CD14-positive monocyte (primary cell): ENCODE results near the gene SLMAP. TPM values are rescaled to one million over a fixed set of nuclear protein-coding genes. Genes with fewer than 3 reads are reported as not detected.

Experiments used
- DNase-seq, 3 donors: peaks; one replicate each; pipeline ENCODE4 v3.0.0-alpha.2; 2011 to 2022
- H2AFZ ChIP-seq: 2 replicates; pipeline ENCODE4 v1.6.0; 2012; ENCODE audit warnings: mild to moderate bottlenecking, low read depth, low read length, inconsistent platforms; ENCODE audit not compliant: insufficient read depth, poor library complexity, severe bottlenecking
- H3K27ac ChIP-seq, 2 donors: 1 replicate in 1 of 2; 2 replicates in 1 of 2; pipeline ENCODE4 v1.5.1; 2012 to 2013; ENCODE audit warnings: low read length in 2 of 2, control low read depth in 1 of 2, inconsistent platforms in 1 of 2, low read depth in 1 of 2, mild to moderate bottlenecking in 1 of 2
- H3K27me3 ChIP-seq, 2 donors: one replicate each; pipeline versions ENCODE4 v1.6.0 to v1.6.1; 2011 to 2013; ENCODE audit warnings: low read length in 2 of 2; ENCODE audit not compliant: control insufficient read depth in 2 of 2, insufficient read depth in 2 of 2
- H3K36me3 ChIP-seq, 2 donors: replicated peaks in 1 of 2; 1 replicate in 1 of 2; 2 replicates in 1 of 2; pipeline versions ENCODE4 v1.5.1 to v1.6.1; 2012 to 2013; ENCODE audit warnings: low read length in 2 of 2, control low read depth in 1 of 2, inconsistent platforms in 1 of 2, mild to moderate bottlenecking in 1 of 2; ENCODE audit not compliant: insufficient read depth in 2 of 2, control insufficient read depth in 1 of 2
- H3K4me1 ChIP-seq, 2 donors: 1 replicate in 1 of 2; 2 replicates in 1 of 2; pipeline versions ENCODE4 v1.5.1 to v1.6.1; 2012 to 2013; ENCODE audit warnings: low read length in 2 of 2, control low read depth in 1 of 2, inconsistent platforms in 1 of 2, mild to moderate bottlenecking in 1 of 2, moderate library complexity in 1 of 2; ENCODE audit not compliant: insufficient read depth in 2 of 2, control insufficient read depth in 1 of 2
- H3K4me2 ChIP-seq: replicated peaks from 2 replicates; pipeline ENCODE3; 2012; ENCODE audit warnings: low read length, moderate library complexity, mild to moderate bottlenecking; ENCODE audit not compliant: poor library complexity, severe bottlenecking; ENCODE audit errors: extremely low read depth
- H3K4me3 ChIP-seq, 3 experiments: fragments of 200-600 bp in 1 of 3; sonication (generic) in 1 of 3; replicated peaks in 1 of 3; 1 replicate in 2 of 3; 2 replicates in 1 of 3; pipeline ENCODE4 v1.5.1; 2011 to 2013; ENCODE audit warnings: low read length in 3 of 3, mild to moderate bottlenecking in 3 of 3, control low read depth in 2 of 3, low read depth in 2 of 3, inconsistent platforms in 1 of 3, moderate library complexity in 1 of 3
- H3K79me2 ChIP-seq: 2 replicates; pipeline ENCODE4 v1.6.0; 2012; ENCODE audit warnings: mild to moderate bottlenecking, control low read depth, inconsistent platforms, low read length, moderate library complexity; ENCODE audit not compliant: insufficient read depth
- H3K9ac ChIP-seq: 2 replicates; pipeline ENCODE4 v1.6.0; 2017; ENCODE audit warnings: low read length, mild to moderate bottlenecking; ENCODE audit not compliant: insufficient read depth, poor library complexity, severe bottlenecking
- H3K9me3 ChIP-seq, 2 donors: replicated peaks in 1 of 2; 1 replicate in 1 of 2; 2 replicates in 1 of 2; pipeline versions ENCODE4 v1.5.1 to v1.6.1; 2012 to 2013; ENCODE audit warnings: low read length in 2 of 2, control low read depth in 1 of 2; ENCODE audit not compliant: control insufficient read depth in 1 of 2, insufficient read depth in 1 of 2
- H4K20me1 ChIP-seq: 2 replicates; pipeline ENCODE4 v1.6.0; 2012; ENCODE audit warnings: mild to moderate bottlenecking, low read length, control low read depth, moderate library complexity; ENCODE audit not compliant: insufficient read depth
- H3K27ac Mint-ChIP-seq, 7 donors: one replicate each; pipeline ENCODE4 v1.8.0; 2020; ENCODE audit warnings: mild to moderate bottlenecking in 7 of 7, mixed read lengths in 7 of 7, moderate library complexity in 6 of 7, inconsistent platforms in 2 of 7
- H3K27me3 Mint-ChIP-seq, 3 donors: one replicate each; pipeline ENCODE4 v1.8.0; 2021 to 2022; ENCODE audit warnings: low read depth in 3 of 3, mild to moderate bottlenecking in 3 of 3, mixed read lengths in 3 of 3, moderate library complexity in 3 of 3, inconsistent platforms in 1 of 3
- H3K36me3 Mint-ChIP-seq, 2 donors: one replicate each; pipeline ENCODE4 v1.8.0; 2020; ENCODE audit warnings: mixed read lengths in 2 of 2, inconsistent platforms in 1 of 2, mild to moderate bottlenecking in 1 of 2
- H3K4me1 Mint-ChIP-seq: one replicate; pipeline ENCODE4 v1.8.0; 2020; ENCODE audit warnings: mild to moderate bottlenecking, mixed read lengths
- H3K4me3 Mint-ChIP-seq, 2 donors: one replicate each; pipeline ENCODE4 v1.8.0; 2020; ENCODE audit warnings: mild to moderate bottlenecking in 2 of 2, mixed read lengths in 2 of 2, moderate library complexity in 1 of 2
- H3K9me3 Mint-ChIP-seq, 7 donors: one replicate each; pipeline ENCODE4 v1.8.0; 2020 to 2022; ENCODE audit warnings: mixed read lengths in 7 of 7, mild to moderate bottlenecking in 6 of 7, moderate library complexity in 6 of 7, inconsistent platforms in 2 of 7
- CTCF ChIP-seq: fragments of 200-600 bp; IDR thresholded peaks from one replicate; pipeline ENCODE4 v1.8.0; 2022; ENCODE audit warnings: antibody characterized with exemption, mild to moderate bottlenecking
- WGBS: methylation state at CpG from one replicate; pipeline ENCODE4 v1.1.5; 2013; ENCODE audit warnings: missing lambda C conversion rate; ENCODE audit not compliant: insufficient coverage; 5-methylcytosine and 5-hydroxymethylcytosine counted together
- intact Hi-C, 2 donors: fragments of 100-400 bp; cut with micrococcal nuclease; formaldehyde crosslinking; loops; one replicate each; pipeline versions ENCODE4 v1.15.0 to v1.15.1; 2023
- polyA plus RNA-seq, 3 donors: library from polyadenylated mRNA; depleted of rRNA in 1 of 3; unstranded in 2 of 3; stranded (reverse) in 1 of 3; fragments of 300-500 nt in 2 of 3; fragments of >200 nt in 1 of 3; fragmentation: Illumina TruSeq in 2 of 3; gene quantifications; 1 replicate in 2 of 3; 2 replicates in 1 of 3; pipeline ENCODE4 v1.2.3, GENCODE V29; 2012 to 2021

Gene SLMAP
- polyA plus RNA-seq, 3 donors: 12.3 to 17.6 (median 16.1) TPM

- intact Hi-C loops: no loop called here
- no peak for DNase-seq
- no peaks in the 10 kb centered on the region for H3K36me3 Mint-ChIP-seq
Measured at GRCh38 chr3:57726397-57726796, 29.7 kb upstream of the SLMAP start.

GRCh38 chr3:57727106-57727505 lies 29.0 kb upstream of the SLMAP start:
- Histone ChIP-seq H3K27ac (peak overlapping the region in 1 of 2 donors; percentile 40), H4K20me1 (no peaks in the 10 kb centered on the region), H3K79me2 (no peaks in the 10 kb centered on the region), H2AFZ (peak overlapping the region; percentile 46), H3K27me3 (no peaks in the 10 kb centered on the region), H3K9me3 (no peaks in the 10 kb centered on the region), H3K4me1 (peaks cover 43 to 53% of the 10 kb centered on the region in 2 donors), H3K4me2 (no peak overlapping the region), H3K9ac (no peak overlapping the region), H3K4me3 (no peak overlapping the region), H3K36me3 (no peaks in the 10 kb centered on the region)
- WGBS: no CpG with 5 or more reads among the region's 5 CpGs
- Mint-ChIP-seq H3K9me3 (peaks cover 0 to 2% (median 0%) of the 10 kb centered on the region in 7 donors), H3K4me3 (no peak overlapping the region), H3K36me3 (no peaks in the 10 kb centered on the region), H3K4me1 (peaks cover 47% of the 10 kb centered on the region), H3K27me3 (peaks cover 0 to 10% (median 0%) of the 10 kb centered on the region in 3 donors), H3K27ac (peak overlapping the region in 5 of 7 donors; percentile 33 to 67 (median 54))
- intact Hi-C loops: no loop called here
- no peak for TF ChIP-seq CTCF
- DNase-seq: peak; percentile 34 to 60 (median 39)

More at GRCh38 chr3:57726397-57726796, 29.7 kb upstream of the SLMAP start:
- no peaks in the 10 kb centered on the region for H3K79me2 ChIP-seq
- H3K4me3 ChIP-seq: no peak overlapping the region
- H3K27ac ChIP-seq: no peak overlapping the region
- H3K4me1 ChIP-seq: peaks cover 36 to 46% of the 10 kb centered on the region in 2 donors
- H3K9ac ChIP-seq: no peak overlapping the region
- no peak overlapping the region for H2AFZ ChIP-seq
- Mint-ChIP-seq H3K9me3 (peaks cover 0 to 1% (median 0%) of the 10 kb centered on the region in 7 donors), H3K27me3 (peaks cover 0 to 10% (median 0%) of the 10 kb centered on the region in 3 donors), H3K4me3 (no peak overlapping the region), H3K4me1 (peaks cover 40% of the 10 kb centered on the region), H3K27ac (no peak overlapping the region)
- H3K36me3 ChIP-seq: no peaks in the 10 kb centered on the region
- no peak overlapping the region for H3K4me2 ChIP-seq
- H3K27me3 ChIP-seq: no peaks in the 10 kb centered on the region
- no peaks in the 10 kb centered on the region for H4K20me1 ChIP-seq
- H3K9me3 ChIP-seq: no peaks in the 10 kb centered on the region
- TF ChIP-seq CTCF: no peak
